ENCODE measurements around the gene ECHDC1.

ECHDC1 gene

DNA sequence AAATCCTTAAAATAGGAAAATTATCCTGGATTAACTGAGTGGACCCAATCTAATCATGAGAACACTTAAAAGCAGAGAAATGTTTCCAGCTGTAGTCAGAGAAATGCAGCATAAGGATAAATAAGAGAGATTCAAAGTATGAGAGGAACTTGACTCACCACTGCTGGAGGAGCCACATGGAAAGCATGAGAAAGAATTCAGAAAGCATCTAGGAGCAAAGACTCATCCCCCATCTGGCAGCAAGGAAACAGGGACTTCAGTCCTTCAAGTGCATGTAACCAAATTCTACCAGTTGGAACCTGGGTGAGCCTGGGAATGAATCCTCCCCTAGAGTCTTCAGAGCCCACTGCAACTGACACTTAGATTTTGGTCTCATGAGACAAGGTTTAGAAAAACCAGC lies 43.0 kb downstream of the ECHDC1 start:
- no peak overlapping the region for H3K4me3 ChIP-seq (ENCODE audit: low read depth, low read length, poor library complexity, severe bottlenecking)
- no peaks in the 10 kb centered on the region for H3F3A ChIP-seq (ENCODE audit: insufficient read depth, low read length)
- H3K9ac ChIP-seq (ENCODE audit: low read length), result no peak overlapping the region
- TF ChIP-seq EZH2 (IDR thresholded peaks at IDR 0.05; ENCODE audit: borderline replicate concordance, low read length), result no peak
- TF ChIP-seq, protein P1, sequence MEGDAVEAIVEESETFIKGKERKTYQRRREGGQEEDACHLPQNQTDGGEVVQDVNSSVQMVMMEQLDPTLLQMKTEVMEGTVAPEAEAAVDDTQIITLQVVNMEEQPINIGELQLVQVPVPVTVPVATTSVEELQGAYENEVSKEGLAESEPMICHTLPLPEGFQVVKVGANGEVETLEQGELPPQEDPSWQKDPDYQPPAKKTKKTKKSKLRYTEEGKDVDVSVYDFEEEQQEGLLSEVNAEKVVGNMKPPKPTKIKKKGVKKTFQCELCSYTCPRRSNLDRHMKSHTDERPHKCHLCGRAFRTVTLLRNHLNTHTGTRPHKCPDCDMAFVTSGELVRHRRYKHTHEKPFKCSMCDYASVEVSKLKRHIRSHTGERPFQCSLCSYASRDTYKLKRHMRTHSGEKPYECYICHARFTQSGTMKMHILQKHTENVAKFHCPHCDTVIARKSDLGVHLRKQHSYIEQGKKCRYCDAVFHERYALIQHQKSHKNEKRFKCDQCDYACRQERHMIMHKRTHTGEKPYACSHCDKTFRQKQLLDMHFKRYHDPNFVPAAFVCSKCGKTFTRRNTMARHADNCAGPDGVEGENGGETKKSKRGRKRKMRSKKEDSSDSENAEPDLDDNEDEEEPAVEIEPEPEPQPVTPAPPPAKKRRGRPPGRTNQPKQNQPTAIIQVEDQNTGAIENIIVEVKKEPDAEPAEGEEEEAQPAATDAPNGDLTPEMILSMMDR (IDR thresholded peaks at IDR 0.05; ENCODE audit: low read length), result no peak
- no peaks in the 10 kb centered on the region for H3K4me1 ChIP-seq (ENCODE audit: insufficient read depth, low read length, severe bottlenecking)
- no peaks in the 10 kb centered on the region for H3K9me2 ChIP-seq (ENCODE audit: low read depth, low read length)
- no peak overlapping the region for H3K4me2 ChIP-seq (ENCODE audit: low read length)
- peaks cover 2% of the 10 kb centered on the region; the same call in 1 of the 2 replicates for H3K9me3 ChIP-seq (ENCODE audit: low read length)
- no peak overlapping the region for H3K27ac ChIP-seq (ENCODE audit: low read depth, low read length, poor library complexity, severe bottlenecking)
- H3K79me2 ChIP-seq (ENCODE audit: insufficient read depth, low read length), result no peaks in the 10 kb centered on the region
- no peaks in the 10 kb centered on the region for H3K27me3 ChIP-seq (ENCODE audit: insufficient read depth, low read length)
- no peaks in the 10 kb centered on the region for H4K20me1 ChIP-seq (ENCODE audit: insufficient read depth, low read length)
- no peak overlapping the region for H2AFZ ChIP-seq (ENCODE audit: low read length)
- peaks cover 32% of the 10 kb centered on the region for H3K36me3 ChIP-seq (ENCODE audit: insufficient read depth, low read length)

DNA sequence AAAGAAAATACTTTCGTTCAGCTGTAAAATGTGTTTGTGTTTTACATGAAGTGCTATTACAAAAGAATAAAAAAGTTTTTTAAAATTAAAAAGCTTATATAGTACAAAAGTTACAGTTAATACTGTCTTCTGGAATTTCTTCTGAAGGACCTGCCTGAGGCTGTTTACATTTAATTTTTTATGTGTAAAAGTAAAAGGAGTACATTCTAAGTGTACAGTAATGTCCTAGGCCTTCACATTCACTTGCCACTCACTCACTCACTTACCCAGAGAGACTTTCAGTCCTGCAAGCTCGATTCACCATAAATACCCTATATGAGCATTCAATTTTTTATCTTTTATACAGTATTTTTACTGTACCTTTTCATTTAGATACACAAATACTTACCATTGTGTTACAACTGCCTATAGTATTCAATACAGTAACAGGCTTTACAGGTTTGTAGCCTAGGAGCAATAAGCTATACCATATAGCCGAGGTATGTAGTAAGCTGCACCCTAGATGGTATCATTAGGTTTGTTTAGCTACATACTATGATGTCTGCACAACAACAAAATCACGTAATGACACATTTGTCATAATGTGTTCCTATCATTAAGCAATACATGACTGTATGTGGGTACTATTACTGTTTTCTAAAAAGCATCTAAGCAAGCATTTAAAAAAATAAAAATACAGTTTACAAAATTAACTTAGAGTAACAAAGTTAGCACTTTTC lies 43.7 kb downstream of the ECHDC1 start:
- Histone ChIP-seq H3F3A (ENCODE audit: insufficient read depth, low read length) (no peaks in the 10 kb centered on the region), H3K36me3 (ENCODE audit: insufficient read depth, low read length) (peaks cover 36% of the 10 kb centered on the region), H2AFZ (ENCODE audit: low read length) (no peak overlapping the region), H3K27ac (ENCODE audit: low read depth, low read length, poor library complexity, severe bottlenecking) (no peak overlapping the region), H3K27me3 (ENCODE audit: insufficient read depth, low read length) (no peaks in the 10 kb centered on the region), H3K9ac (ENCODE audit: low read length) (no peak overlapping the region), H4K20me1 (ENCODE audit: insufficient read depth, low read length) (no peaks in the 10 kb centered on the region), H3K9me2 (ENCODE audit: low read depth, low read length) (no peaks in the 10 kb centered on the region), H3K4me2 (ENCODE audit: low read length) (no peak overlapping the region), H3K9me3 (ENCODE audit: low read length) (peaks cover 2% of the 10 kb centered on the region; the same call in 1 of the 2 replicates), H3K4me3 (ENCODE audit: low read depth, low read length, poor library complexity, severe bottlenecking) (no peak overlapping the region), H3K79me2 (ENCODE audit: insufficient read depth, low read length) (no peaks in the 10 kb centered on the region), H3K4me1 (ENCODE audit: insufficient read depth, low read length, severe bottlenecking) (no peaks in the 10 kb centered on the region)
- TF ChIP-seq, protein P1 (IDR thresholded peaks at IDR 0.05; ENCODE audit: low read length), result no peak
- TF ChIP-seq EZH2 (IDR thresholded peaks at IDR 0.05; ENCODE audit: borderline replicate concordance, low read length), result no peak

DNA sequence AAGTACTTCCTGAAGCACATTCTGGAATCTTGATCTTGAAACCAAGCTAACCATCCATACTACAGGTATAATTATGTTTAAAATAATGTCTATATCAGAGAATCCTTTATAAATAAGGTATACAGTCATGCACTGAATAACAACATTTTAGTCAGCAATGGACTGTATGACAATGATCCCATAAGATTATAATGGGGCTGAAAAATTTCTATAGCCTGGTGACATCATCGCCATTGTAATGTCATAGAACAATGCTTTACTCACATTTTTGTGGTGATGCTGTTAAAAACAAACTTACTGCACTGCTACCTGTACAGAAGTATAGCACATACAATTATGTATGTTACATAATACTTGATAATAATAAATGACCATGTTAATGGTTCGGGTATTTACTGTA lies 44.9 kb downstream of the ECHDC1 start:
- no peak overlapping the region for H3K27ac ChIP-seq (ENCODE audit: low read depth, low read length, poor library complexity, severe bottlenecking)
- H3K9me3 ChIP-seq (ENCODE audit: low read length), result peaks cover 2% of the 10 kb centered on the region; the same call in 1 of the 2 replicates
- H2AFZ ChIP-seq (ENCODE audit: low read length), result no peak overlapping the region
- no peak overlapping the region for H3K9ac ChIP-seq (ENCODE audit: low read length)
- no peaks in the 10 kb centered on the region for H4K20me1 ChIP-seq (ENCODE audit: insufficient read depth, low read length)
- H3K9me2 ChIP-seq (ENCODE audit: low read depth, low read length), result no peaks in the 10 kb centered on the region
- H3K4me3 ChIP-seq (ENCODE audit: low read depth, low read length, poor library complexity, severe bottlenecking), result no peak overlapping the region
- H3K36me3 ChIP-seq (ENCODE audit: insufficient read depth, low read length), result peaks cover 41% of the 10 kb centered on the region
- H3K4me1 ChIP-seq (ENCODE audit: insufficient read depth, low read length, severe bottlenecking), result no peaks in the 10 kb centered on the region
- TF ChIP-seq EZH2 (IDR thresholded peaks at IDR 0.05; ENCODE audit: borderline replicate concordance, low read length), result no peak
- no peak overlapping the region for H3K4me2 ChIP-seq (ENCODE audit: low read length)
- no peaks in the 10 kb centered on the region for H3K79me2 ChIP-seq (ENCODE audit: insufficient read depth, low read length)
- no peaks in the 10 kb centered on the region for H3F3A ChIP-seq (ENCODE audit: insufficient read depth, low read length)
- no peaks in the 10 kb centered on the region for H3K27me3 ChIP-seq (ENCODE audit: insufficient read depth, low read length)

All from OCI-LY1 (cell line).